Retinal pigment epithelial cell (primary cell): ENCODE data around the gene DOC2B.

ENCODE experiments used
- DNase-seq: peaks from one replicate; pipeline ENCODE4 v3.0.0-alpha.2; 2010; ENCODE audit warnings: low read depth
- H3K4me3 ChIP-seq: 2 replicates; pipeline ENCODE4 v1.5.1; 2011; ENCODE audit warnings: mild to moderate bottlenecking, low read length, control low read depth, moderate library complexity
- CTCF ChIP-seq: conservative IDR thresholded peaks from 2 replicates; pipeline ENCODE4 v1.5.1; 2011; ENCODE audit warnings: low read depth, low read length, control low read depth, inconsistent platforms

The DOC2B gene

DNA sequence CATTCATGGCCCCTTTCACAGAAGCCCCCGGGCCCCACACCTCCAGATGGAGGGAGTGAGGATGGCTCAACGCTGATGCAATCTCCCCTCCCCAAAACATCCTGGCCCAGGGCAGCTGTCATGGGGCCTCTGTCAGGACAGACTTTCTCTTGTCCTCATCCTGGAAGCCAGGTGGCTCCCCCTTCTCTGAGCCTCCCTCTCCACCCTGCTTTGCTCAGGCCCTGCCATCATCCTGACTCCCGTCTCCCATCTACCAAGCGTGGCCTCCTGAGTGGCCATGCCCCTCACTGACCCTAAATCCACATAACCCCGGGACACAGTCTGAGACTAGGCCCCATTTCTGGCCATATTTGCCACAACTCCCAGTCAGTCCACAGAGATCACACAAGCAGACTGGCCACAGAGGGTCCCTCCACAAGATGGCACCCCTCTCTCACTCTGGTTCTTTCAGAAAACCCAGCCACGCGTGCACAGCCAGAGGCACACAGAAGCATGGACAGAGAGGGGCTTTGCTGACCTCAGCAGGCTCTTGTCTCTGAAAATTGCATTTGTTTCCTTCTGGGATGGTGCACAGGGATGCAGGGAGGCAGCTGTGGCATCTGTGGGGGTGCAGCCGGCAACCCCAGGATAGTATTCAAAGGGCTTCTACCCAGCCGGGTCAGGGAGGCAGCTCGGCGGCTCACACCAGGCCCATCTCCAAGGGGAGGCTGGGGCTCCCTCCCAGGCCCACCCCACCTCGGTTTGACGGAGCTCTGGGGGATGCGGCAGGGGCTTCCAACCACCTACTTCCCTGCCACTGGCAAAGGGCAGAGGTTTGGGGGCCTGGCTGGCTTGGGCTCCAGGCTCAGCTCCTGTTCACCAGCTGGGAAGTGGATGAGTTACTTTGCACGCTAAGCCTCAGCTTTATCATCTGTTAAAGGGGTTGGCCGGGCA, 16.9 kb downstream of the DOC2B start:
- no peak overlapping the region for H3K4me3 ChIP-seq
- TF ChIP-seq CTCF = peak; percentile 74
- no peak for DNase-seq

- H3K4me3 ChIP-seq = no peak overlapping the region
- DNase-seq = no peak
- TF ChIP-seq CTCF = peak; percentile 32
These were observed 17.8 kb downstream of the DOC2B start for GRCh38 chr17:163514-164098.

GRCh38 chr17:162689-163088, 18.8 kb downstream of the DOC2B start:
- no peak for TF ChIP-seq CTCF
- no peak for DNase-seq
- no peak overlapping the region for H3K4me3 ChIP-seq

DNA sequence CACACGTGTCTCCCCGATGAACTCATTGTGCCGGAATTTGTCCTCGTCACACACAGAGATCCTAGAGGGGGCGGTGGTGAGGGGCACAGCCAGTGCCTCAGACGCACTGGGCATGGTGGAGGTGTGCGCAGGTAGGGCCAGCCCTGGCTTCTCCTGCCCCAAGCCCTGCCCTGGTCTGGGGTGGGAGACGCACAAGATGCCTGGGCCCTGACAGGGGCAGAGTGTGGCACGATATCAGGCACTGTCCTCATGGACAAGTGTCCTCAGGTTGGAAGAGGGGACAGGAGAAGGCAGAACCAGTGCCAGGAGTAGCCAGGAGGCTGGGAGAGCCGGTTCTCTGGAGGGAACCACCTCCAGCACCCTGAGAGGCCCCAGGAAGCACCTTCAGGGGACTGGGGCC, 20.0 kb downstream of the DOC2B start:
- no peak for DNase-seq
- no peak for TF ChIP-seq CTCF

GRCh38 chr17:160336-160735, 21.1 kb downstream of the DOC2B start:
- no peak overlapping the region for H3K4me3 ChIP-seq
- TF ChIP-seq CTCF = no peak
- no peak for DNase-seq

More for the DNA sequence above, 20.0 kb downstream of the DOC2B start:
- no peak overlapping the region for H3K4me3 ChIP-seq

DNA sequence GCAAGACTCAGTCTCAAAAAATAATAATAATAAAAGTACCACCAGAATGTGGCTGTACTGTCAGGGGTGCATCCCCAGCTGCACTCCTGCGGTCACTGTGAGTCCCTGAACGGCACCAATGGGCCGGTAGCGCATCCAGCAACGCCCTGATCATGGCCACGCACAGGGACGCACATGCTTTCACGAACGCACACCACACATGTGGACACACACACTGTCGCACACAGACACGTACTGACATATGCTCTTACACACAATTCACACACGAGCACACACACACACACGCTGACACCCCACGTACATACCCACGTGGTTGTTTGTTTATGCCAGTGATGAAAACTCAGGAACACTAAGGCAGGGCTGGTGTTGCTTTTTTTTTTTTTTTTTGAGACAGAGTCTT, 21.8 kb downstream of the DOC2B start:
- no peak for DNase-seq
- no peak for TF ChIP-seq CTCF
- H3K4me3 ChIP-seq = no peak overlapping the region

- TF ChIP-seq CTCF = no peak
- DNase-seq = no peak
- H3K4me3 ChIP-seq = no peak overlapping the region
These were observed 23.1 kb downstream of the DOC2B start for GRCh38 chr17:158379-158778.
